HL-60 (cell line): ENCODE results near the gene ACOX3.

Source experiments
- CTCF ChIP-seq: IDR thresholded peaks from one replicate; pipeline ENCODE4 v1.5.1; 2011; ENCODE audit warnings: low read length, control low read depth, inconsistent platforms; ENCODE audit not compliant: insufficient read depth
- GABPA ChIP-seq: IDR thresholded peaks from 2 replicates; pipeline ENCODE4 v1.6.1; 2012; ENCODE audit warnings: low read depth
- POLR2AphosphoS5 ChIP-seq: IDR thresholded peaks from 2 replicates; pipeline ENCODE4 v1.6.1; 2012; ENCODE audit warnings: low read depth
- REST ChIP-seq: IDR thresholded peaks from 2 replicates; pipeline ENCODE4 v1.6.1; 2012; ENCODE audit warnings: low read depth; ENCODE audit not compliant: insufficient replicate concordance
- SPI1 ChIP-seq: IDR thresholded peaks from 2 replicates; pipeline ENCODE4 v1.6.1; 2012; ENCODE audit warnings: low read depth, mild to moderate bottlenecking, borderline replicate concordance

DNA sequence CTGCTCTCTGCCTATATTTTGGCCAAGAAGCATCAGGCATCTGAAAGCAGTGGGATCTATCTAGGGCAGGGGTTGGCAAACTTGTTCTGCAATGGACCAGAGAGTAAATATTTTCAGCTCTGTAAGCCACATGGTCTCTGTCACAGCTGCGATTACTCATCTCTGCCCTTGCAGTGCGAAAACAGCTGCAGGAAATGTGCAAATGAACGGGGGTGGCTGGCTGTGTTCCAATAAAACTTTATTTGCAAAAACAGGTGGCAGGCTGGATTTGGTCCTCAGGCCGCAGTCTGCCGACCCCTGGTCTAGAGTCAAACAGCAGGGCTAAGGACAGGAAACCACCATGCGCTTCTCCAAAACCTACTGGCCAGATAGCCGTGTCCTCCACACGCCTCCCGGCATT lies 48.6 kb downstream of the ACOX3 start:
- TF ChIP-seq CTCF (no peak), REST (no peak), POLR2AphosphoS5 (no peak), GABPA (no peak), SPI1 (no peak)
